MV-4-11 (cell line): ENCODE measurements around the gene NOD2.

Experiments used
- DNase-seq: peaks from one replicate; lab custom pipeline; 2025; lab: John Stamatoyannopoulos, UW

The NOD2 gene

GRCh38 chr16:50692999-50693781, at the start of gene NOD2:
Gene NOD2 (plus strand): TSS chr16:50693606. CDS start chr16:50699496, 5,890 bp downstream.
- DNase-seq: peak; percentile 46

DNA sequence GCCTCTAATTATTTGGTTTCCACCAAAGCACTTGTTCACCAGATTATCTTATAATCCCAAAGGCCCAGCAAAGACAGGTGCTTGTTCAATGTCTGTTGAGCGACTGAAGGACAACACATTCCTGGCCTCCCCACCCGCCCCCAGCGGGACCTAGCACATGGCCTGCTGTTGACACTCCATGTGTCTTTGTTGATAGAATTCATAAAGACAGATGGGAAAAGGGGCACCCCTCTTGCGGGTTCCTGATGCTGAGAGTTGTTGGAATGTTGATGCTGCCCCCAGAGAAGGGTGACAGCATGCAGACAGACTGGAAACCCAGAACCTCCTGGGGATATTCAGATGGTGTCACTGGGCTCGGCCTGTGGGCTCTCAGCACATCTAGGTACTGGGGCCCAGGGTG, 49.2 kb upstream of the NOD2 start:
- DNase-seq: no peak

DNA sequence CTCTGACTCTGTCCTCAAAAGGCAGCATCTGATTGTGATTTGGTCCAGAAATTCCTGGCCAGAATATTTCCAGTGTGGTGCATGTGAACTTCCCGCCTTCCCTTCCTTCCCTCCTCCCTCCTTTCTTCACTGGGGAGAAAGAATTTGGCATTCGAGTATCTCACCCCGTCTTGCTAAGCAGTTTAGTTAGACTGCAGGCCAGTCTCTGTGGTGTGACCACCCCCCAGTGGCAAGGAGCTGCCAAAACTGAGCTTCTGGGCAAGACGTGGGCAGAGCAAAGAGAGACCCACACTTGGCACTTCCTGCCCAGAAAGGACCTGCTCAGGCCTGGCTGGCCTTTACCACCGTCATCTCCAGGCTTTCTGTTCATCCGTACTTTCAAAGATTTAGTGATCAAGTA, 48.7 kb upstream of the NOD2 start:
- peak; percentile 40 for DNase-seq

GRCh38 chr16:50645563-50646220, 47.7 kb upstream of the NOD2 start:
- DNase-seq: no peak

- DNase-seq: no peak
These were observed 47.1 kb upstream of the NOD2 start for GRCh38 chr16:50646345-50646744.

GRCh38 chr16:50651835-50652438, 41.5 kb upstream of the NOD2 start:
- DNase-seq: no peak

DNA sequence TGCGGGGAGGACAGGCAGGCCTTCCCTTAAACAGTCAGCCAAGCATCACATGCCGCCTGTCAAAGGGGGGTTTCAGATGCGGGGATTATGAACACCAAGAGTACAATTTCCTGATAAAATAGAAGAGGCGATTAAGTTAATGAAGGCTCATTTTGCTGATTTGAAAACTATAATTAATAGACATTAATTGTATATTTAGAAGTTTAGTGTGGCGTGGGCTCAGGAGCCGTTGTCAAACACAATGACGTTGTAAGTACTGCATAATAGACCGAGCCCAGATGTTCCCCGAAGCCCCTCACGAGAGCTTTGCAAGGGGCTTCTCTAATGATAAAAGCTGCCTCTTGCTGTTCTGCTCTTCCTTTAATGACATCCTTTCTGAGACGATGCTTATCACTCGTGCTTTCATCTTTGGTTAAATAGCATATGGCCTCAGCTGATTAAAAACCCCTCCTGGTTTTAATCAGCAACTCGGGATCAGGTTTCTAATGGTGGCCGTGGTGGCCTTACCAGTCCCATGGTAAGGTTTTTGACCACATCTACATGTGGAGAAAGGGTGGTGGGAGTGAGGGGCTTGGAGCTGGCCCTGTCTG, 40.5 kb upstream of the NOD2 start:
- DNase-seq: no peak

- DNase-seq: no peak
These were observed 39.5 kb upstream of the NOD2 start for GRCh38 chr16:50653633-50654519.

DNA sequence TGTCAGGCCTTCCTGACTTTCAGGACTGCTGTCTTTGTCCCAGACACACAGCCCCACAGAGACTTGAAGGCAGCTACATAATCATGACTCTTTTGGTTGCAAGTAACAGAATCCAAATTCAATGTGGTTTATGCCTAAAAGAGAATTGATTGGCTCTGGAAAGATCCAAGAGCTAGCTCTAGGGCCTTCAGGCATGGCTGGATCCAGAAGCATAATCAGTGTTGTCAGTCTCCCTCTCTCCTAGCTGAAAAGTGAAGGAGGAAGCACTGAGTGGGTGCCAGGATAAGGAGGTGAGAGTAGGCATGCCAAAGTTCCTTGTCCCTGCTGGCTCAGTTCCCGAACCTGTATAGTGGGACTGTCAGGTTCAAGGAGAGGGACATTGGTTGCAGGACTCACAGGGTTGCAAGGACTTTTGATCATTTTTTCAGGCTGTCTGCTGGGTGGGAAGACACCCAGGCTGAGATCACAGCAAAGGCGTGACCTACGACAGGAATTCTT, 37.8 kb upstream of the NOD2 start:
- no peak for DNase-seq

GRCh38 chr16:50657241-50657640, 36.2 kb upstream of the NOD2 start:
- DNase-seq: peak; percentile 9

DNA sequence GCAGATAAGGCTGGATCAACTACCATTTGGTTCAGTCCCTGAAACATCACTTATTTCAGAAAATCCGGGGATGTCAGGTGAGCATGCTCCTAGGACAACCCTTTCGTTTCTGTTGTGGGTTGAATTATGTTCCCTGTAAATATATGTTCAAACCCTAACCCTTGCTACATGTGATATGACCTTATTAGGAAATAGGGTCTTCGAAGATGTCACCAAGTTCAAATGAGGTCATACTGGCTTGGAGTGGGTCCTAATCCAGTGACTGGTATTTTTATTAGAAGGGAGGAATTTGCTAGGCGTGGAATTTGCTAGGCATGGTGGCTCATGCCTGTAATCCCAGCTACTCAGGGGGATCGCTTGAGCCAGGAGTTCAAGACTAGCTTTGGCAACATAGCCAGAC, 33.6 kb upstream of the NOD2 start:
- DNase-seq: no peak

GRCh38 chr16:50662306-50662940, 31.0 kb upstream of the NOD2 start:
- no peak for DNase-seq

DNA sequence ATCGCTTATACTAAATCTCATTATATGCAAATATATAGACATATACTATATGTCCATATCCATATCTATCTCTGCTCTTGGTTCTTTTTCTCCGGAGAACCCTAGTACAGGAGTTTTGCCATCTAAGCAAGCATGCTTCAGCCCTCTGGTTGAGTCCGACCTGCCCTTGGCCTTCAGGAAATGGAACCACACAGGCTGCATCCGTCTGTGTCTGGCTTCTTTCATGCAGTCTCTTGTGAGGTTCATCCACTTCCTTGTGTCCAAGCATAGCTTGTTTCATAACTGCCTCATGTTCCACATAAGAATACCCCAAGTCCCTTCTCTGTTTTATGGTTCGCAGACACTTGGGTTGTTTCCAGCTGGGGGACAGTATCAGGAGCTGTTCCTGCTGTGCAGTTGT, 29.1 kb upstream of the NOD2 start:
- no peak for DNase-seq

DNA sequence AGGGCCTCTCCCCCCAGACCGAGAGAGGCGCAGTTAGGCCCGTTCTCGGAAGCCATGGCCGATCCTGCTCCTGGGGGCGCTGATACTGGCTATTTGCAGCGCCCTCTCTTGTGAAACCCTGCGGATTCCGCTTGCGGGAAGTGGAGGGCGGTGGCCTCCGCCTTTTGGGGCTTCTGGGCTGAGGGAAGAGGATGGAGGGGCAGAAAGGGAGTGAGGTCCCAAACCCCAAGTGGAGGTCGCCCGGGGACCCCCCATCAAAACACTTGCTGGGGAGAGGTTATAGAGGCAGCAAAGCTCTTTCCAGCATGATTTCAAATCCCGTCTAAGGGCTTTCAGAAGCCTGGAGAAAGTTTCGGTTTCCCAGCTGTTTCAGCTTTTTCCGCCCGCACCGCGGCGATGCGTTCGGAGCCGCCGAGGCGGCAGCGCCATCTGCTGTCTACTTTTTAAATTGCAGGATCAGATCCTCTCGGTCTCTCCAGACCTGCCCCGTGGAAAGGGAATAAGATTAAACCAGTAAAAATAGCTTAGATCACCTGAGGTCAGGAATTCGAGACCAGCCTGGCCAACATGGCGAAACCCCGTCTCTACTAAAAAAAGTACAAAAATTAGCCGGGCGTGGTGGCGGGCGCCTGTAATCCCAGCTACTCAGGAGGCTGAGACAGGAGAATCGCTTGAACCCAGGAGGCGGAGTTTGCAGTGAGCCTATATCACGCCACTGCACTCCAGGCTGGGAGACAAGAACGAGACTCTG, 28.1 kb upstream of the NOD2 start:
- DNase-seq: peak; percentile 63

GRCh38 chr16:50666658-50667496, 26.5 kb upstream of the NOD2 start:
- DNase-seq: peak; percentile 81

DNA sequence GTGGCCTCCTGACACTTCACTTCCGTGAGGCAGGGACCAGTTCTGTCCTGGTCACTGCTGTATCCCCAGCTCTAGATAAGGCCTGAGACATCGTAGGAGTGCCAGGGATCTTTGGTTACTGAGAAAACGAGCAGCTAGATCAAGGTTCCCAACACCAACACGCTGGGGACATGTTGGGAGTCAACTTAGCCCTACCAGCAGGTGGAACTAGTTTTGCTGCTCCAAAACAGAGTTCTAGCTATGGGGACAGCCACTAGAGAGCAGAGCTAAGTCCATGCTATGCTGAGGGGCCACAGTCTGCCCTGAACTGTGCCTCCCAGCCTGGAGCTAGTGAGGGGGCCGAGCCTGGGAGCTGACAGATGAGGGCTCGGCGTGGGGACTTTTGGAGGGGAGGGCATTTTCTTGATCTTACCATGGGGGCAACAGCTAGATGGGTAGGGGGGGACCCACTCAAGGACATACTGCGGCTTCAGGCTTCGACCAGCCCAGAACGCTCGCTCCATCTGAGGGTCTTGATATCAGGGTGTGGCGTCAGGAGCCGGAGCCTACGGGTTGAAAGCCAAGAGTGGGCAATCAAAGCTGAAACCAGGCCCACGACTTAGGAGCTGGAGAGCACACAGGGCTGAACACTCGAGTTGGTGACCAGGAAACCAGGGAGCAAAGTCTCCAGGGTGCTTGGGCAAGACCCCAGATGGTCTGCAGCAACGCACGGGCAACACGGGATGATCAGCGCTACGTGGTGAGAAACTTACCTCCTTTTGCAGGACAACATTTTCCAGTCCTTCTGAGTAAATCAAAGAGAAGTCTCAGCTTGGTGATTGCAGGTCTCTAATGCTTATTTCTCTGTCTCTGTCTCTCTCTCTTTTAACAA, 25.7 kb upstream of the NOD2 start:
- DNase-seq: peak; percentile 45

DNA sequence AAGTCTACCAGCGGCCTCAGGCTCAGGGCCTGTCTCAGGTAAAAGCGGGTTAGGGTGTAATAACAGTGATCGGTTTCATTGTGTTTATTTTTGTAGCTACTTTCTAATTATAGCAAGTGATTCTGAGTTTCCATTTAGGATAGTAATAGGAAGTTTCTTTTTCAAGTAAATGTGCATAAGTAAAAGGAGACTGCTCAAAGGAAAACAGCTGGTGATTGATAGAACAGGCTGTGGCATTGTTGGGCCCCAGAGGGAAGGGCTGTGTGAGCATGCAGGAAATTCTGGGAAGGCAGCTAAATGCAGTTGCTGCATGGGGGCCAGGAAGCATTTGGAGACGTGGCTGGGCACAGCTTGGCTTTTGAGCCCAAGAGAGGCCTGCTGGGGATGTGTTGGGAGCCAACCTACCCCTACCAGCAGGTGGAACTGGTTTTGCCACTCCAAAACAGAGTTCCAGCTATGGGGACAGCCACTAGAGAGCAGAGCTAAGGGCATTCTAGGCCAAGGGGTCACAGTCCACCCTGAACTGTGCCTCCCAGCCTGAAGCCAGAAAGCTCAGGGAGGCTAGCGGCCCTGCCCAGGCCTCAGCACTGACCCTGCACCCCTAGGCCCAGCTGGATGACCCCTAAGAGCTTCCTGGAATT, 24.9 kb upstream of the NOD2 start:
- DNase-seq: no peak

GRCh38 chr16:50669741-50670140, 23.7 kb upstream of the NOD2 start:
- no peak for DNase-seq
